Skeletal muscle tissue (tissue), 4 donors: ENCODE measurements around the gene TOMM40. TPM values are rescaled to one million over a fixed set of nuclear protein-coding genes. Genes with fewer than 3 reads are reported as not detected.

Source experiments
- H3K27ac ChIP-seq: one replicate; pipeline ENCODE4 v1.7.0; 2013; ENCODE audit warnings: mild to moderate bottlenecking, low read depth, low read length, inconsistent platforms
- H3K27me3 ChIP-seq, 3 donors: one replicate each; pipeline ENCODE4 v1.7.0; 2013; ENCODE audit warnings: low read length in 3 of 3; ENCODE audit not compliant: control insufficient read depth in 3 of 3, insufficient read depth in 3 of 3
- H3K36me3 ChIP-seq, 3 donors: one replicate each; pipeline ENCODE4 v1.7.0; 2013; ENCODE audit warnings: low read length in 3 of 3; ENCODE audit not compliant: control insufficient read depth in 3 of 3, insufficient read depth in 3 of 3
- H3K4me1 ChIP-seq, 3 donors: one replicate each; pipeline ENCODE4 v1.7.0; 2013; ENCODE audit warnings: low read length in 3 of 3, mild to moderate bottlenecking in 3 of 3; ENCODE audit not compliant: control insufficient read depth in 3 of 3, insufficient read depth in 3 of 3
- H3K4me3 ChIP-seq, 3 donors: one replicate each; pipeline ENCODE4 v1.7.0; 2013; ENCODE audit warnings: low read length in 3 of 3
- H3K9ac ChIP-seq, 3 donors: one replicate each; pipeline ENCODE4 v1.7.0; 2013; ENCODE audit warnings: low read length in 3 of 3, mild to moderate bottlenecking in 3 of 3, moderate library complexity in 2 of 3, low read depth in 1 of 3
- H3K9me3 ChIP-seq, 3 donors: one replicate each; pipeline ENCODE4 v1.7.0; 2013; ENCODE audit warnings: low read length in 3 of 3; ENCODE audit not compliant: control insufficient read depth in 3 of 3
- total RNA-seq: library from RNA; depleted of rRNA; stranded (reverse); fragments of >200 nt; gene quantifications from one replicate; pipeline ENCODE4 v1.2.3, GENCODE V29; 2014
- donor health status: Osteomylitis.

The TOMM40 gene
- total RNA-seq, 1 donor from 2014 or later = 22.4 TPM

GRCh38 chr19:44948237-44948636 is 57.2 kb downstream of the TOMM40 start:
- Histone ChIP-seq H3K4me1 (peaks cover 7 to 12% (median 10%) of the 10 kb centered on the region in 3 donors), H3K36me3 (peaks cover 4 to 7% (median 5%) of the 10 kb centered on the region in 3 donors), H3K4me3 (no peak overlapping the region), H3K9me3 (no peaks in the 10 kb centered on the region), H3K27ac (no peak overlapping the region), H3K27me3 (no peaks in the 10 kb centered on the region), H3K9ac (no peak overlapping the region)

- H3K4me1 ChIP-seq = peaks cover 13 to 18% (median 16%) of the 10 kb centered on the region in 3 donors
- no peak overlapping the region for H3K27ac ChIP-seq
- H3K9ac ChIP-seq = no peak overlapping the region
- peaks cover 4 to 7% (median 5%) of the 10 kb centered on the region in 3 donors for H3K36me3 ChIP-seq
- H3K27me3 ChIP-seq = no peaks in the 10 kb centered on the region
- H3K9me3 ChIP-seq = no peaks in the 10 kb centered on the region
- no peak overlapping the region for H3K4me3 ChIP-seq
These were observed 57.8 kb downstream of the TOMM40 start for GRCh38 chr19:44948763-44949374.

- Histone ChIP-seq H3K4me3 (no peak overlapping the region), H3K36me3 (peaks cover 4 to 7% (median 5%) of the 10 kb centered on the region in 3 donors), H3K9me3 (no peaks in the 10 kb centered on the region), H3K27ac (no peak overlapping the region), H3K9ac (no peak overlapping the region), H3K27me3 (no peaks in the 10 kb centered on the region), H3K4me1 (peaks cover 17 to 23% (median 20%) of the 10 kb centered on the region in 3 donors)
These were observed 58.5 kb downstream of the TOMM40 start for GRCh38 chr19:44949550-44949949.

GRCh38 chr19:44951179-44952159 is 60.4 kb downstream of the TOMM40 start:
- H3K9ac ChIP-seq = peak overlapping the region in 2 of 3 donors; percentile 50 to 68
- H3K4me1 ChIP-seq = peaks cover 26 to 38% (median 31%) of the 10 kb centered on the region in 3 donors
- no peak overlapping the region for H3K4me3 ChIP-seq
- peak overlapping the region; percentile 25 for H3K27ac ChIP-seq
- no peaks in the 10 kb centered on the region for H3K27me3 ChIP-seq
- peaks cover 4 to 7% (median 5%) of the 10 kb centered on the region in 3 donors for H3K36me3 ChIP-seq
- no peaks in the 10 kb centered on the region for H3K9me3 ChIP-seq

Other genes with a start within 250 kb of the TOMM40 start
- gene PVR, start 247.3 kb upstream of the TOMM40 start, total RNA-seq = 15.7 TPM
- gene CEACAM19, start 219.8 kb upstream of the TOMM40 start, total RNA-seq = 2.6 TPM
- gene CEACAM16, start 192.1 kb upstream of the TOMM40 start, total RNA-seq = 1.0 TPM
- gene BCL3, start 142.5 kb upstream of the TOMM40 start, total RNA-seq = 3.1 TPM
- not detected for gene CBLC, start 113.4 kb upstream of the TOMM40 start, total RNA-seq
- gene BCAM, start 82.2 kb upstream of the TOMM40 start, total RNA-seq = 89.8 TPM
- gene NECTIN2, start 45.0 kb upstream of the TOMM40 start, total RNA-seq = 31.8 TPM
- 93.9 TPM for gene APOE, start 14.5 kb downstream of the TOMM40 start, total RNA-seq
- gene APOC1, start 23.4 kb downstream of the TOMM40 start, total RNA-seq = 5.7 TPM
- not detected for gene APOC4, start 51.0 kb downstream of the TOMM40 start, total RNA-seq
- not detected for gene APOC2, start 54.8 kb downstream of the TOMM40 start, total RNA-seq
- gene CLPTM1, start 64.1 kb downstream of the TOMM40 start, total RNA-seq = 40.7 TPM
- gene RELB, start 110.2 kb downstream of the TOMM40 start, total RNA-seq = 7.8 TPM
- 7.8 TPM for gene CLASRP, start 147.8 kb downstream of the TOMM40 start, total RNA-seq
- gene ZNF296, start 185.2 kb downstream of the TOMM40 start, total RNA-seq = not detected
- gene GEMIN7, start 188.0 kb downstream of the TOMM40 start, total RNA-seq = 16.7 TPM
- 16.2 TPM for gene PPP1R37, start 201.9 kb downstream of the TOMM40 start, total RNA-seq